K562 (cell line): ENCODE data around the gene CGN. TPM values are rescaled to one million over a fixed set of nuclear protein-coding genes. Genes with fewer than 3 reads are reported as not detected.
A peak's percentile ranks its signal among the peaks of the same experiment; 100 is the strongest.

Experiments used
- ATAC-seq: fragments of 200-7000 bp; cut with Tn5 transposase; 3 replicates; pipeline ENCODE4 v1.9.1; 2020; ENCODE audit warnings: moderate library complexity
- BruUV-seq: library from RNA; stranded (reverse); fragments of 400-500 nt; replicated peaks from 2 replicates; lab custom pipeline; 2021; lab: Mats Ljungman, UMichigan
- CTCF ChIA-PET: fragments of 300-600 bp; formaldehyde crosslinking; extraction: SDS; loops from one replicate; lab custom pipeline; 2021; ENCODE audit warnings: low intra/inter-chr PET ratio; lab: Yijun Ruan, JAX
- POLR2A ChIA-PET: fragments of 300-600, 350-650 bp; sonication (Branson Sonifier 250); formaldehyde crosslinking; extraction: SDS; loops from one replicate; lab custom pipeline; 2021; ENCODE audit warnings: antibody characterized with exemption, inconsistent platforms; lab: Yijun Ruan, JAX
- DNase-seq, 4 experiments: peaks; one replicate each; pipeline versions ENCODE4 v3.0.0 to v3.0.0-alpha.2; 2011 to 2018; ENCODE audit warnings: low spot score in 3 of 4, mixed read lengths in 3 of 4; ENCODE audit errors: extremely low read depth in 1 of 4
- FAIRE-seq: peaks from 2 replicates; lab custom pipeline; 2011; peaks lifted over from hg19 to GRCh38; lab: Jason Lieb, UNC
- H2AFZ ChIP-seq: 2 replicates; pipeline ENCODE4 v1.6.0; 2011; ENCODE audit warnings: low read depth, low read length, control low read depth, inconsistent platforms
- H3K27ac ChIP-seq: fragments of 200-600 bp; 3 replicates; pipeline ENCODE4 v1.8.0; 2011; ENCODE audit warnings: low read depth, mild to moderate bottlenecking, control low read depth, inconsistent platforms, low read length, moderate library complexity, mixed read lengths; ENCODE audit errors: extremely low read depth
- H3K27me3 ChIP-seq, 2 experiments: fragments of 300-600 bp in 1 of 2; 2 replicates in 1 of 2; 3 replicates in 1 of 2; pipeline versions ENCODE4 v1.6.0 to v1.8.0; 2011; ENCODE audit warnings: inconsistent platforms in 2 of 2, low read length in 2 of 2, mild to moderate bottlenecking in 1 of 2, mixed read lengths in 1 of 2, moderate library complexity in 1 of 2; ENCODE audit not compliant: control insufficient read depth in 2 of 2, insufficient read depth in 2 of 2
- H3K36me3 ChIP-seq: fragments of 300-600 bp; 3 replicates; pipeline ENCODE4 v1.8.0; 2011; ENCODE audit warnings: mild to moderate bottlenecking, low read length, inconsistent platforms; ENCODE audit not compliant: control insufficient read depth, insufficient read depth
- H3K4me1 ChIP-seq, 2 experiments: fragments of 200-600 bp in 1 of 2; replicated peaks in 1 of 2; 2 replicates in 1 of 2; 3 replicates in 1 of 2; pipeline versions ENCODE4 v1.5.1 to v1.8.0; 2011; ENCODE audit warnings: inconsistent platforms in 2 of 2, low read length in 2 of 2, mild to moderate bottlenecking in 1 of 2, mixed read lengths in 1 of 2, moderate library complexity in 1 of 2; ENCODE audit not compliant: control insufficient read depth in 2 of 2, insufficient read depth in 2 of 2
- H3K4me2 ChIP-seq: 2 replicates; pipeline ENCODE4 v1.6.1; 2011; ENCODE audit warnings: low read length, control low read depth, inconsistent platforms, mixed read lengths; ENCODE audit not compliant: insufficient read depth
- H3K4me3 ChIP-seq: fragments of 200-600 bp; sonication (generic), shearing (Covaris generic); 2 replicates; pipeline ENCODE4 v1.5.1; 2016; ENCODE audit warnings: control low read depth, inconsistent platforms
- H3K79me2 ChIP-seq: fragments of 200-600 bp; 3 replicates; pipeline ENCODE4 v1.8.0; 2011; ENCODE audit warnings: low read length, inconsistent platforms; ENCODE audit not compliant: control insufficient read depth, insufficient read depth
- H3K9ac ChIP-seq, 2 experiments: 2 replicates each; pipeline versions ENCODE4 v1.6.0 to v1.6.1; 2011; ENCODE audit warnings: low read depth in 2 of 2, low read length in 2 of 2, control low read depth in 1 of 2, inconsistent platforms in 1 of 2, mild to moderate bottlenecking in 1 of 2, mixed read lengths in 1 of 2; ENCODE audit not compliant: insufficient read depth in 1 of 2
- H3K9me1 ChIP-seq: one replicate; pipeline ENCODE4 v1.6.0; 2011; ENCODE audit warnings: inconsistent platforms, mild to moderate bottlenecking, low read length, moderate library complexity; ENCODE audit not compliant: control insufficient read depth, insufficient read depth
- H3K9me3 ChIP-seq: replicated peaks from 2 replicates; pipeline ENCODE4 v1.5.1; 2011; ENCODE audit warnings: low read depth, low read length, inconsistent platforms; ENCODE audit not compliant: control insufficient read depth, insufficient read depth
- H4K20me1 ChIP-seq: replicated peaks from 2 replicates; pipeline ENCODE4 v1.6.1; 2011; ENCODE audit warnings: low read length, inconsistent platforms, mixed read lengths; ENCODE audit not compliant: control insufficient read depth, insufficient read depth
- FIP1L1 ChIP-seq: fragments of 200-400 bp; formaldehyde crosslinking; IDR thresholded peaks from 2 replicates; pipeline ENCODE4 v1.6.1; 2018; ENCODE audit warnings: mild to moderate bottlenecking, low read depth, low read length; ENCODE audit not compliant: poor library complexity, severe bottlenecking
- LARP7 ChIP-seq: fragments of 450-650 bp; IDR thresholded peaks from 2 replicates; pipeline ENCODE4 v1.6.1; 2016
- SRSF7 ChIP-seq: fragments of 200-400 bp; formaldehyde crosslinking; optimal IDR thresholded peaks from 2 replicates; pipeline ENCODE3; 2017; ENCODE audit warnings: mild to moderate bottlenecking, low read depth, low read length
- ZNF253 ChIP-seq: fragments of 250-450 bp; sonication (Bioruptor Pico); conservative IDR thresholded peaks from 2 replicates; pipeline ENCODE4 v1.6.1; 2021; ENCODE audit warnings: mild to moderate bottlenecking
- WGBS: fragments of 100-300 bp; shearing (Covaris generic); methylation state at CpG from one replicate; pipeline ENCODE4 v1.1.6; 2016; ENCODE audit warnings: low coverage, mixed read lengths; ENCODE audit not compliant: insufficient coverage; ENCODE audit errors: missing lambda C conversion rate; 5-methylcytosine and 5-hydroxymethylcytosine counted together
- in situ Hi-C: fragments of 300-500 bp; cut with MboI; formaldehyde crosslinking; loops from 4 replicates; pipeline ENCODE4 v1.15.0; 2018; ENCODE audit warnings: inconsistent platforms, mixed read lengths
- intact Hi-C: fragments of 100-400 bp; cut with micrococcal nuclease; formaldehyde crosslinking; loops from 2 replicates; pipeline ENCODE4 v1.14.2; 2022
- polyA plus RNA-seq, 8 experiments: library from polyadenylated mRNA; depleted of rRNA in 4 of 8; stranded (reverse) in 5 of 8; unstranded in 3 of 8; fragments of >200 nt; fragmentation: Nextera tagmentation in 2 of 8; fragmentation: Illumina TruSeq in 1 of 8; extraction: Ambion mirVana in 2 of 8; extraction: Trizol in 1 of 8; gene quantifications; 2 replicates each; pipeline versions ENCODE4 v1.2.1 to v1.2.3, GENCODE V29; 2011 to 2014; ENCODE audit warnings: inconsistent platforms in 1 of 8, missing spikeins in 1 of 8
- total RNA-seq, 7 experiments: library from RNA; depleted of rRNA in 6 of 7; stranded (reverse); fragments of >200 nt in 6 of 7; fragmentation: Illumina TruSeq in 2 of 7; extraction: Trizol in 2 of 7; gene quantifications; 2 replicates each; pipeline versions ENCODE4 v1.2.1 to v1.2.3, GENCODE V29; 2011 to 2021; ENCODE audit warnings: low replicate concordance in 1 of 7
- TF ChIP-seq, protein P1 (sequence below): fragments of 250-450 bp; sonication (Bioruptor Pico); IDR thresholded peaks from 2 replicates; pipeline ENCODE4 v1.4.0; 2020; ENCODE audit warnings: mild to moderate bottlenecking, moderate library complexity, borderline replicate concordance
- TF ChIP-seq, protein P2 (sequence below): fragments of 450-650 bp; IDR thresholded peaks from 2 replicates; pipeline ENCODE4 v1.6.1; 2016; ENCODE audit warnings: mild to moderate bottlenecking, moderate library complexity

CGN gene
- total and polyA plus RNA-seq, 9 of the 15 experiments (the other 6 are each of a cell fraction or from before 2014, with no cell fraction given) = 0.03 to 1.4 (median 0.14) TPM; not detected in 2

DNA sequence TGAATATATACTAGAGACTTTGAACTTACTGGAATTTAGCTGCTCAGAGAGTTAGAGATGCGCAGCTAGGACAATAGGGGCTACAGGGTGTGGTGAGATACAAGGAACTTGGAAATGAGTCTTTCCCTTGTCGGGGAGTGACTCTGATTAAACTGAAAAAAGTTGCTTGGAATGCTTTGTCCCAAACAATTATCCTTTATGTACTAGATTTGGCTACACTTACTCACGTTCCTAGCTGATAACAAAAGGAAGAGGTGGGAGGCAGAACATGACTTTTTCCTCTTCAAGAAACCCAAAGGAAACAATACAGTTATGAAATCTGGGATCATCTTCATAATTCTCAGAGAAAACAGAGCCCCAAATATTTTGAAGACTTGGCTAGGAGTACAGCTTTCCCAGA, 6.9 kb upstream of the CGN start:
- intact Hi-C loops = no loop called here
- H3K9me3 ChIP-seq = no peaks in the 10 kb centered on the region
- no peak for DNase-seq
- H3K4me1 ChIP-seq = peaks cover 0 to 7% of the 10 kb centered on the region in 2 experiments; a peak in 3 of 5 replicates
- BruUV-seq = no TSS peak
- no peak overlapping the region for H3K4me2 ChIP-seq
- FAIRE-seq = no peak
- CTCF ChIA-PET = no interaction called here
- no peak overlapping the region for H3K9ac ChIP-seq
- 21% methylated on average over 3 of the region's 3 CpGs for WGBS
- no peaks in the 10 kb centered on the region for H3K36me3 ChIP-seq
- no peaks in the 10 kb centered on the region for H3K9me1 ChIP-seq
- H3K79me2 ChIP-seq = no peaks in the 10 kb centered on the region
- POLR2A ChIA-PET = no interaction called here
- peak overlapping the region; percentile 9; the same call in 1 of the 2 replicates for H2AFZ ChIP-seq
- H3K27ac ChIP-seq = no peak overlapping the region
- H3K27me3 ChIP-seq = peaks cover 5% of the 10 kb centered on the region in 2 experiments; a peak in 2 of 5 replicates
- in situ Hi-C loops = no loop called here
- no peak for ATAC-seq
- H3K4me3 ChIP-seq = no peak overlapping the region
- no peaks in the 10 kb centered on the region for H4K20me1 ChIP-seq
- TF ChIP-seq ZNF253 (CRISPR knock-in tag) (no peak), LARP7 (no peak), SRSF7 (no peak), FIP1L1 (no peak)
- TF ChIP-seq, protein P1, sequence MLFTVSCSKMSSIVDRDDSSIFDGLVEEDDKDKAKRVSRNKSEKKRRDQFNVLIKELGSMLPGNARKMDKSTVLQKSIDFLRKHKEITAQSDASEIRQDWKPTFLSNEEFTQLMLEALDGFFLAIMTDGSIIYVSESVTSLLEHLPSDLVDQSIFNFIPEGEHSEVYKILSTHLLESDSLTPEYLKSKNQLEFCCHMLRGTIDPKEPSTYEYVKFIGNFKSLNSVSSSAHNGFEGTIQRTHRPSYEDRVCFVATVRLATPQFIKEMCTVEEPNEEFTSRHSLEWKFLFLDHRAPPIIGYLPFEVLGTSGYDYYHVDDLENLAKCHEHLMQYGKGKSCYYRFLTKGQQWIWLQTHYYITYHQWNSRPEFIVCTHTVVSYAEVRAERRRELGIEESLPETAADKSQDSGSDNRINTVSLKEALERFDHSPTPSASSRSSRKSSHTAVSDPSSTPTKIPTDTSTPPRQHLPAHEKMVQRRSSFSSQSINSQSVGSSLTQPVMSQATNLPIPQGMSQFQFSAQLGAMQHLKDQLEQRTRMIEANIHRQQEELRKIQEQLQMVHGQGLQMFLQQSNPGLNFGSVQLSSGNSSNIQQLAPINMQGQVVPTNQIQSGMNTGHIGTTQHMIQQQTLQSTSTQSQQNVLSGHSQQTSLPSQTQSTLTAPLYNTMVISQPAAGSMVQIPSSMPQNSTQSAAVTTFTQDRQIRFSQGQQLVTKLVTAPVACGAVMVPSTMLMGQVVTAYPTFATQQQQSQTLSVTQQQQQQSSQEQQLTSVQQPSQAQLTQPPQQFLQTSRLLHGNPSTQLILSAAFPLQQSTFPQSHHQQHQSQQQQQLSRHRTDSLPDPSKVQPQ (CRISPR knock-in tag) = no peak
- TF ChIP-seq, protein P2, sequence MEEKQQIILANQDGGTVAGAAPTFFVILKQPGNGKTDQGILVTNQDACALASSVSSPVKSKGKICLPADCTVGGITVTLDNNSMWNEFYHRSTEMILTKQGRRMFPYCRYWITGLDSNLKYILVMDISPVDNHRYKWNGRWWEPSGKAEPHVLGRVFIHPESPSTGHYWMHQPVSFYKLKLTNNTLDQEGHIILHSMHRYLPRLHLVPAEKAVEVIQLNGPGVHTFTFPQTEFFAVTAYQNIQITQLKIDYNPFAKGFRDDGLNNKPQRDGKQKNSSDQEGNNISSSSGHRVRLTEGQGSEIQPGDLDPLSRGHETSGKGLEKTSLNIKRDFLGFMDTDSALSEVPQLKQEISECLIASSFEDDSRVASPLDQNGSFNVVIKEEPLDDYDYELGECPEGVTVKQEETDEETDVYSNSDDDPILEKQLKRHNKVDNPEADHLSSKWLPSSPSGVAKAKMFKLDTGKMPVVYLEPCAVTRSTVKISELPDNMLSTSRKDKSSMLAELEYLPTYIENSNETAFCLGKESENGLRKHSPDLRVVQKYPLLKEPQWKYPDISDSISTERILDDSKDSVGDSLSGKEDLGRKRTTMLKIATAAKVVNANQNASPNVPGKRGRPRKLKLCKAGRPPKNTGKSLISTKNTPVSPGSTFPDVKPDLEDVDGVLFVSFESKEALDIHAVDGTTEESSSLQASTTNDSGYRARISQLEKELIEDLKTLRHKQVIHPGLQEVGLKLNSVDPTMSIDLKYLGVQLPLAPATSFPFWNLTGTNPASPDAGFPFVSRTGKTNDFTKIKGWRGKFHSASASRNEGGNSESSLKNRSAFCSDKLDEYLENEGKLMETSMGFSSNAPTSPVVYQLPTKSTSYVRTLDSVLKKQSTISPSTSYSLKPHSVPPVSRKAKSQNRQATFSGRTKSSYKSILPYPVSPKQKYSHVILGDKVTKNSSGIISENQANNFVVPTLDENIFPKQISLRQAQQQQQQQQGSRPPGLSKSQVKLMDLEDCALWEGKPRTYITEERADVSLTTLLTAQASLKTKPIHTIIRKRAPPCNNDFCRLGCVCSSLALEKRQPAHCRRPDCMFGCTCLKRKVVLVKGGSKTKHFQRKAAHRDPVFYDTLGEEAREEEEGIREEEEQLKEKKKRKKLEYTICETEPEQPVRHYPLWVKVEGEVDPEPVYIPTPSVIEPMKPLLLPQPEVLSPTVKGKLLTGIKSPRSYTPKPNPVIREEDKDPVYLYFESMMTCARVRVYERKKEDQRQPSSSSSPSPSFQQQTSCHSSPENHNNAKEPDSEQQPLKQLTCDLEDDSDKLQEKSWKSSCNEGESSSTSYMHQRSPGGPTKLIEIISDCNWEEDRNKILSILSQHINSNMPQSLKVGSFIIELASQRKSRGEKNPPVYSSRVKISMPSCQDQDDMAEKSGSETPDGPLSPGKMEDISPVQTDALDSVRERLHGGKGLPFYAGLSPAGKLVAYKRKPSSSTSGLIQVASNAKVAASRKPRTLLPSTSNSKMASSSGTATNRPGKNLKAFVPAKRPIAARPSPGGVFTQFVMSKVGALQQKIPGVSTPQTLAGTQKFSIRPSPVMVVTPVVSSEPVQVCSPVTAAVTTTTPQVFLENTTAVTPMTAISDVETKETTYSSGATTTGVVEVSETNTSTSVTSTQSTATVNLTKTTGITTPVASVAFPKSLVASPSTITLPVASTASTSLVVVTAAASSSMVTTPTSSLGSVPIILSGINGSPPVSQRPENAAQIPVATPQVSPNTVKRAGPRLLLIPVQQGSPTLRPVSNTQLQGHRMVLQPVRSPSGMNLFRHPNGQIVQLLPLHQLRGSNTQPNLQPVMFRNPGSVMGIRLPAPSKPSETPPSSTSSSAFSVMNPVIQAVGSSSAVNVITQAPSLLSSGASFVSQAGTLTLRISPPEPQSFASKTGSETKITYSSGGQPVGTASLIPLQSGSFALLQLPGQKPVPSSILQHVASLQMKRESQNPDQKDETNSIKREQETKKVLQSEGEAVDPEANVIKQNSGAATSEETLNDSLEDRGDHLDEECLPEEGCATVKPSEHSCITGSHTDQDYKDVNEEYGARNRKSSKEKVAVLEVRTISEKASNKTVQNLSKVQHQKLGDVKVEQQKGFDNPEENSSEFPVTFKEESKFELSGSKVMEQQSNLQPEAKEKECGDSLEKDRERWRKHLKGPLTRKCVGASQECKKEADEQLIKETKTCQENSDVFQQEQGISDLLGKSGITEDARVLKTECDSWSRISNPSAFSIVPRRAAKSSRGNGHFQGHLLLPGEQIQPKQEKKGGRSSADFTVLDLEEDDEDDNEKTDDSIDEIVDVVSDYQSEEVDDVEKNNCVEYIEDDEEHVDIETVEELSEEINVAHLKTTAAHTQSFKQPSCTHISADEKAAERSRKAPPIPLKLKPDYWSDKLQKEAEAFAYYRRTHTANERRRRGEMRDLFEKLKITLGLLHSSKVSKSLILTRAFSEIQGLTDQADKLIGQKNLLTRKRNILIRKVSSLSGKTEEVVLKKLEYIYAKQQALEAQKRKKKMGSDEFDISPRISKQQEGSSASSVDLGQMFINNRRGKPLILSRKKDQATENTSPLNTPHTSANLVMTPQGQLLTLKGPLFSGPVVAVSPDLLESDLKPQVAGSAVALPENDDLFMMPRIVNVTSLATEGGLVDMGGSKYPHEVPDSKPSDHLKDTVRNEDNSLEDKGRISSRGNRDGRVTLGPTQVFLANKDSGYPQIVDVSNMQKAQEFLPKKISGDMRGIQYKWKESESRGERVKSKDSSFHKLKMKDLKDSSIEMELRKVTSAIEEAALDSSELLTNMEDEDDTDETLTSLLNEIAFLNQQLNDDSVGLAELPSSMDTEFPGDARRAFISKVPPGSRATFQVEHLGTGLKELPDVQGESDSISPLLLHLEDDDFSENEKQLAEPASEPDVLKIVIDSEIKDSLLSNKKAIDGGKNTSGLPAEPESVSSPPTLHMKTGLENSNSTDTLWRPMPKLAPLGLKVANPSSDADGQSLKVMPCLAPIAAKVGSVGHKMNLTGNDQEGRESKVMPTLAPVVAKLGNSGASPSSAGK = no peak
